HepG2 (cell line): ENCODE results near the gene AHNAK. TPM values are rescaled to one million over a fixed set of nuclear protein-coding genes. Genes with fewer than 3 reads are reported as not detected.

Experiments used
- ATAC-seq: fragments of 200-7000 bp; cut with Tn5 transposase; 3 replicates; pipeline ENCODE4 v1.9.1; 2020; ENCODE audit warnings: mild to moderate bottlenecking, moderate library complexity
- BruUV-seq: library from RNA; stranded (reverse); fragments of 400-500 nt; replicated peaks from 2 replicates; lab custom pipeline; 2021; lab: Mats Ljungman, UMichigan
- CTCF ChIA-PET: fragments of 300-600 bp; formaldehyde crosslinking; extraction: SDS; loops from one replicate; lab custom pipeline; 2021; ENCODE audit warnings: low total read pairs, inconsistent platforms, low intra/inter-chr PET ratio; lab: Yijun Ruan, JAX
- POLR2A ChIA-PET: fragments of 350-600 bp; sonication (Branson Sonifier 250); formaldehyde crosslinking; loops from one replicate; lab custom pipeline; 2020; ENCODE audit warnings: antibody characterized with exemption, inconsistent platforms; lab: Yijun Ruan, JAX
- DNase-seq: peaks from one replicate; pipeline ENCODE4 v3.0.0-alpha.2; 2015; ENCODE audit warnings: low spot score
- FAIRE-seq: peaks from 3 replicates; lab custom pipeline; 2011; peaks lifted over from hg19 to GRCh38; lab: Jason Lieb, UNC
- H2AFZ ChIP-seq: one replicate; pipeline ENCODE4 v1.6.1; 2011; ENCODE audit warnings: low read length, inconsistent platforms
- H3K27ac ChIP-seq: fragments of 300-600 bp; 3 replicates; pipeline ENCODE4 v1.8.0; 2011; ENCODE audit warnings: mixed run types, mild to moderate bottlenecking, mixed read lengths, low read length, inconsistent platforms; ENCODE audit not compliant: insufficient read depth; ENCODE audit errors: extremely low read length
- H3K27me3 ChIP-seq, 2 experiments: fragments of 200-600 bp in 1 of 2; 2 replicates in 1 of 2; 3 replicates in 1 of 2; pipeline versions ENCODE4 v1.6.0 to v1.8.0; 2011; ENCODE audit warnings: low read length in 2 of 2, mild to moderate bottlenecking in 2 of 2, moderate library complexity in 2 of 2, inconsistent platforms in 1 of 2; ENCODE audit not compliant: insufficient read depth in 2 of 2, control insufficient read depth in 1 of 2
- H3K36me3 ChIP-seq, 2 experiments: fragments of 200-600 bp in 1 of 2; replicated peaks in 1 of 2; 2 replicates in 1 of 2; 3 replicates in 1 of 2; pipeline versions ENCODE4 v1.5.1 to v1.8.0; 2011; ENCODE audit warnings: low read length in 2 of 2, inconsistent platforms in 1 of 2; ENCODE audit not compliant: insufficient read depth in 2 of 2, control insufficient read depth in 1 of 2
- H3K4me1 ChIP-seq: 2 replicates; pipeline ENCODE4 v1.5.1; 2012; ENCODE audit warnings: low read length, inconsistent platforms; ENCODE audit not compliant: insufficient read depth
- H3K4me2 ChIP-seq: 2 replicates; pipeline ENCODE4 v1.6.0; 2011; ENCODE audit warnings: low read depth, low read length, inconsistent platforms
- H3K4me3 ChIP-seq, 3 experiments: fragments of 200-600 bp in 1 of 3; sonication (generic), shearing (Covaris generic) in 1 of 3; replicated peaks in 1 of 3; 2 replicates each; pipeline ENCODE4 v1.5.1; 2011 to 2016; ENCODE audit warnings: low read length in 3 of 3, inconsistent platforms in 2 of 3, low read depth in 2 of 3, mild to moderate bottlenecking in 2 of 3, control low read depth in 1 of 3, mixed read lengths in 1 of 3; ENCODE audit not compliant: insufficient read depth in 1 of 3
- H3K79me2 ChIP-seq: one replicate; pipeline ENCODE4 v1.6.1; 2011; ENCODE audit warnings: low read length, inconsistent platforms; ENCODE audit not compliant: insufficient read depth
- H3K9ac ChIP-seq: 2 replicates; pipeline ENCODE4 v1.6.0; 2011; ENCODE audit warnings: mild to moderate bottlenecking, low read depth, low read length, inconsistent platforms; ENCODE audit not compliant: insufficient read depth
- H3K9me3 ChIP-seq: 2 replicates; pipeline ENCODE4 v1.5.1; 2012; ENCODE audit warnings: mild to moderate bottlenecking, low read length
- H4K20me1 ChIP-seq: 2 replicates; pipeline ENCODE4 v1.6.0; 2011; ENCODE audit warnings: inconsistent platforms, mild to moderate bottlenecking, low read length, moderate library complexity; ENCODE audit not compliant: insufficient read depth
- MAFF ChIP-seq: IDR thresholded peaks from 2 replicates; pipeline ENCODE4 v1.6.1; 2011; ENCODE audit warnings: low read depth, low read length, improper control_type of control experiment
- MAFK ChIP-seq, 2 experiments: IDR thresholded peaks in 1 of 2; conservative IDR thresholded peaks in 1 of 2; 2 replicates each; pipeline ENCODE4 v1.6.1; 2011; ENCODE audit warnings: improper control_type of control experiment in 2 of 2, low read length in 2 of 2
- WGBS: methylation state at CpG from one replicate; pipeline ENCODE4 v1.1.6; 2017; ENCODE audit warnings: low lambda C conversion rate; 5-methylcytosine and 5-hydroxymethylcytosine counted together
- in situ Hi-C: cut with HindIII; loops from 2 replicates; pipeline ENCODE4 v1.10.0; 2017; ENCODE audit warnings: low pct_unique_long_range_greater_than_20kb; ENCODE audit not compliant: extremely low pct_ligation_motif_present
- intact Hi-C: fragments of 100-400 bp; cut with micrococcal nuclease; formaldehyde crosslinking; loops from one replicate; pipeline ENCODE4 v1.10.0; 2022; ENCODE audit not compliant: unreplicated experiment
- polyA plus RNA-seq, 8 experiments: library from polyadenylated mRNA; depleted of rRNA in 3 of 8; stranded (reverse) in 7 of 8; unstranded in 1 of 8; fragments of >200 nt; fragmentation: Illumina TruSeq in 4 of 8; extraction: Trizol in 4 of 8; gene quantifications; 2 replicates each; pipeline versions ENCODE4 v1.2.1 to v1.2.3, GENCODE V29; 2011 to 2016; ENCODE audit warnings: low read depth in 4 of 8, missing spikeins in 1 of 8, mixed read lengths in 1 of 8; ENCODE audit not compliant: insufficient read depth in 1 of 8
- total RNA-seq, 5 experiments: library from RNA; depleted of rRNA; stranded (reverse); fragments of >200 nt; fragmentation: Illumina TruSeq; extraction: Trizol; gene quantifications; 2 replicates each; pipeline ENCODE4 v1.2.3, GENCODE V29; 2016; ENCODE audit warnings: low read depth in 1 of 5
- TF ChIP-seq, protein P1 (sequence below): IDR thresholded peaks from 2 replicates; pipeline ENCODE4 v1.6.1; 2016; ENCODE audit warnings: missing compliant biosample characterization, missing genetic modification reagents, borderline replicate concordance
- TF ChIP-seq, protein P2 (sequence below): sonication (generic); formaldehyde crosslinking; IDR thresholded peaks from 2 replicates; pipeline ENCODE4 v1.5.0; 2020; ENCODE audit warnings: mild to moderate bottlenecking, missing genetic modification reagents
- TF ChIP-seq, protein P3 (sequence below): sonication (generic); formaldehyde crosslinking; IDR thresholded peaks from 2 replicates; pipeline ENCODE4 v1.4.0; 2020; ENCODE audit warnings: missing genetic modification reagents

AHNAK gene
- total and polyA plus RNA-seq, 2 of the 13 experiments (the other 11 are each of a cell fraction or from before 2014, with no cell fraction given): 23.4 to 25.0 TPM

DNA sequence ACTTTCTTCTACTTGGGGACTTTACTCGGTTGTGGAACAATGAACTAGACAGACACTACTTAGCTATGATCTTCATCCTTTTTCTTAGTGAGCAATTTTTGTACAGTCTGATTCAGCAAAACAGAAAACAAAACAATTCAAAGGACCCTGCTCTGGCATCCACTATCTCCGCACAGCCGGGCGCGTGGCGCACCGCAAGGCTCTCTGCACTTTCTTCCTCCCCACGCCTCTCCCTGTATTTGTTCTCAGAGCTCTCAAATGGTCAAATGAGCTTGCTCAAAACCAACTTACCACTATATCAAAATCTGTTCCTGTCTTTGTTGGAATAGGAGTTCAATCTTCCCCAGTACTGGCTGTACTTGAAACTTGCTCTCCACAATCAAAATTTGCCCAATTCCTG is 19.6 kb upstream of the AHNAK start:
- Histone ChIP-seq H3K27me3 (no peaks in the 10 kb centered on the region), H3K4me2 (no peak overlapping the region), H3K9ac (no peak overlapping the region), H2AFZ (no peak overlapping the region), H3K4me3 (no peak overlapping the region), H3K36me3 (peaks cover 10 to 74% of the 10 kb centered on the region in 2 experiments), H3K9me3 (no peaks in the 10 kb centered on the region), H4K20me1 (peaks cover 16% of the 10 kb centered on the region), H3K79me2 (peaks cover 41% of the 10 kb centered on the region), H3K27ac (no peak overlapping the region), H3K4me1 (peaks cover 83% of the 10 kb centered on the region)
- FAIRE-seq (no peak), ATAC-seq (peak; percentile 21; the same call in 2 of the 3 replicates), DNase-seq (no peak)
- no TSS peak for BruUV-seq
- ChIA-PET CTCF (no interaction called here), POLR2A (interaction anchor here (1.1 to 2.2 kb wide), 3 partner anchors 8 to 99 kb away, joined by 3 to 18 read pairs (median 15); partner anchors contain the start of genes C11orf98, CSKMT, EEF1G and TUT1)
- intact Hi-C loops (no loop called here), in situ Hi-C loops (no loop called here)
- TF ChIP-seq, protein P1, sequence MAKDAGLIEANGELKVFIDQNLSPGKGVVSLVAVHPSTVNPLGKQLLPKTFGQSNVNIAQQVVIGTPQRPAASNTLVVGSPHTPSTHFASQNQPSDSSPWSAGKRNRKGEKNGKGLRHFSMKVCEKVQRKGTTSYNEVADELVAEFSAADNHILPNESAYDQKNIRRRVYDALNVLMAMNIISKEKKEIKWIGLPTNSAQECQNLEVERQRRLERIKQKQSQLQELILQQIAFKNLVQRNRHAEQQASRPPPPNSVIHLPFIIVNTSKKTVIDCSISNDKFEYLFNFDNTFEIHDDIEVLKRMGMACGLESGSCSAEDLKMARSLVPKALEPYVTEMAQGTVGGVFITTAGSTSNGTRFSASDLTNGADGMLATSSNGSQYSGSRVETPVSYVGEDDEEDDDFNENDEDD: no peak
- TF ChIP-seq MAFF: 0 out of 2 replicates have a peak, but pooled peaks have one; percentile 5
- TF ChIP-seq MAFK (conservative IDR thresholded peaks at IDR 0.05 in 1 of 2, IDR thresholded peaks at IDR 0.05 in 1 of 2; ENCODE audit: low read length in 2 of 2): peak in 1 of 2 experiments; percentile 16; a peak in 1 of 4 replicates
- TF ChIP-seq, protein P2, sequence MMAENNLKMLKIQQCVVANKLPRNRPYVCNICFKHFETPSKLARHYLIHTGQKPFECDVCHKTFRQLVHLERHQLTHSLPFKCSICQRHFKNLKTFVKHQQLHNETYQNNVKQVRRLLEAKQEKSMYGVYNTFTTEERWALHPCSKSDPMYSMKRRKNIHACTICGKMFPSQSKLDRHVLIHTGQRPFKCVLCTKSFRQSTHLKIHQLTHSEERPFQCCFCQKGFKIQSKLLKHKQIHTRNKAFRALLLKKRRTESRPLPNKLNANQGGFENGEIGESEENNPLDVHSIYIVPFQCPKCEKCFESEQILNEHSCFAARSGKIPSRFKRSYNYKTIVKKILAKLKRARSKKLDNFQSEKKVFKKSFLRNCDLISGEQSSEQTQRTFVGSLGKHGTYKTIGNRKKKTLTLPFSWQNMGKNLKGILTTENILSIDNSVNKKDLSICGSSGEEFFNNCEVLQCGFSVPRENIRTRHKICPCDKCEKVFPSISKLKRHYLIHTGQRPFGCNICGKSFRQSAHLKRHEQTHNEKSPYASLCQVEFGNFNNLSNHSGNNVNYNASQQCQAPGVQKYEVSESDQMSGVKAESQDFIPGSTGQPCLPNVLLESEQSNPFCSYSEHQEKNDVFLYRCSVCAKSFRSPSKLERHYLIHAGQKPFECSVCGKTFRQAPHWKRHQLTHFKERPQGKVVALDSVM: no peak
- TF ChIP-seq, protein P3, sequence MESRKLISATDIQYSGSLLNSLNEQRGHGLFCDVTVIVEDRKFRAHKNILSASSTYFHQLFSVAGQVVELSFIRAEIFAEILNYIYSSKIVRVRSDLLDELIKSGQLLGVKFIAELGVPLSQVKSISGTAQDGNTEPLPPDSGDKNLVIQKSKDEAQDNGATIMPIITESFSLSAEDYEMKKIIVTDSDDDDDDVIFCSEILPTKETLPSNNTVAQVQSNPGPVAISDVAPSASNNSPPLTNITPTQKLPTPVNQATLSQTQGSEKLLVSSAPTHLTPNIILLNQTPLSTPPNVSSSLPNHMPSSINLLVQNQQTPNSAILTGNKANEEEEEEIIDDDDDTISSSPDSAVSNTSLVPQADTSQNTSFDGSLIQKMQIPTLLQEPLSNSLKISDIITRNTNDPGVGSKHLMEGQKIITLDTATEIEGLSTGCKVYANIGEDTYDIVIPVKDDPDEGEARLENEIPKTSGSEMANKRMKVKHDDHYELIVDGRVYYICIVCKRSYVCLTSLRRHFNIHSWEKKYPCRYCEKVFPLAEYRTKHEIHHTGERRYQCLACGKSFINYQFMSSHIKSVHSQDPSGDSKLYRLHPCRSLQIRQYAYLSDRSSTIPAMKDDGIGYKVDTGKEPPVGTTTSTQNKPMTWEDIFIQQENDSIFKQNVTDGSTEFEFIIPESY (CRISPR knock-in tag): peak; percentile 74
- WGBS: 95% methylated on average over 8 of the region's 8 CpGs
